ENCODE results near the gene CRAMP1.

CRAMP1 gene

DNA sequence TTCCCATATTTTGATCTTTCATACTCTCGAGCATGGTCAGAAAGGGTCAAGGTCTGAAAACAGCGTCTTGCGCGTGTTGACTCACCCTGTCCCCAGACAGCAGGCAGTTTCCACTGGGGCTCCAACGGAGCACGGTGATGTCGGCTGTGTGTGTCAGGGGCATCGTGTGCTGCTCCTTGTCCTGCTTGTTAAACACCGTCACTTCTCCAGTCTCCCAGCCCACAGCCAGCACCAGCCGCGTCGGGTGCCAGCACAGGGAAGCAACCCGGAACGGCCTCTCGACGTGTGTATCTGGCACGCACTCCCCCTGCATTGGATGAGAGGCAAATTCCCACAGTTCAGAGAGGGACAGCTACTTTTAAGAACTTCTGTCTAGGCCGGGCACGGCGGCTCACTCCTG lies 9.9 kb upstream of the CRAMP1 start:
- no peak for DNase-seq

- DNase-seq = no peak
These were observed 5.4 kb upstream of the CRAMP1 start for GRCh38 chr16:1606774-1607173.

DNA sequence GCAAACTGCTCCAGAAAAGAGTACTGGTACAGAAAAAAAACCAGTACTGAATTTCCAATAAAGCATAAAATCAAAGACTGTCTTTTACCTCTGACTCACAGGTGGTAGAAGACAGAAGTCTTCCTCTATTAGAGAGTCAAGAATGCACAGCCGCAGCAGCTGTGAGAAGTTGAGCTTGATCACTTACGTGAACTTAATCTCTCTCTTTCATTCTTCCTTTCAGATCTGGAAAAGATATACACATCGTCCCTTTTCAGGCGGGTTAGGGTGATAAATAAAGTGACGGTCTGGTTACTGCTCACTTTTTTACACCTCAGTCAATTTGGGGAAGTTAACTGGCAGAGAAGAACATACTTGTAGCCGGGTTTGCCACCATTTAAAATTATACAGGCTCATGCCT lies 4.2 kb upstream of the CRAMP1 start:
- DNase-seq = no peak

GRCh38 chr16:1610071-1610898 lies 1.9 kb upstream of the CRAMP1 start:
- peak; percentile 60 for DNase-seq

DNA sequence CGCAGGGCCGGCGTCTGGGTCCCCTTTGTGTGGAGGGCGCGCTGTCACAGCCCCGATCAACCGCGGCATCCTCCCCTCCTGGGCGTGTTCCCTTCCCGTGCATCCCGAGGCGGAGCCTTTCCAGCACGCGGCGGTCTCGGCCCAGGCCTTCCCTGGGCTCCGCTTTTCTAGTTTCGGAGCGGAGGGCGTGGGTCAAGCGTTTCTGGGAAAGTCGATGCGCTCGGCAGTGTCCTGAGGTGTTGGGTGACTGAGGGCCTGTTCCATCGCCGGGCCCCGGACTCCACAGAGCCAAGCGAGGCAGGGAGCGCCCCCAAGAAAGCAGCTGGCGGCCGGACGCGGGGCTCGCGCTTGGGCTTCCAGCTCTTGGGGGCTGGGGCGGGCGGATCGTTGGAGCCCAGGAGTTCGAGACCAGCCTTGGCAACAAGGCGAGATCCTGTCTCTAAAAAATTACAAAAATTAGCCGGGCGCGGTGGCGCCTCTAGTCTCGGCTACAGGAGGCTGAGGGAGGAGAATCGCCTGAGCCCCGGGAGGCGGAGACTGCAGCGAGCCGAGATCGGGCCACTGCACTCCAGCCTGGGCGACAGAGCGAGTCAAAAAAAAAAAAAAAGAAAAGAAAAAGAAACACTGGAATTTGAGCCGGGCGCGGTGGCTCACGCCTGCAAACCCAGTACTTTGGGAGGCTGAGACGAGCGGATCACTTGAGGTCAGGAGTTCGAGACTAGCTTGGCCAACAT lies 1.1 kb upstream of the CRAMP1 start:
- DNase-seq = no peak

DNA sequence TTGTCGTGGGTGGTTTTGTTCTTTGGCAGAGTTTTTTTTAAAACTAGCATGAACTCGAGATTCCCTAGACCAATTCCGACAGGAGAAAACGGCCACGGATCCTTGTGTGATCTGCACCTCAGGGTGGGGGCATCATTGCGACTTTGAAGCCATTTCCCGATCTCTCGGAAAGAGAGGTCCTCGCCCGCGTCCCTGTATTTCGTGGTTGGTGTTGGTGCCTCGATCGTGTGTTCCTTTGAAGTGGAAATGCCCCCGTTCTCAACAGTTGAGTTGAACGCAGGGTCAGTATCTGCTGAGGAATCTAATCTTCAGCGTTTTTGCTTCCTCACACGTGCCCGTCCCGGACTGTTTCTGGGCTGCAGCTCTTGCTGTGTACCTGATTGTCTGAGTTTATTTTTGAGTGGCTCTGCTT lies 1.1 kb downstream of the CRAMP1 start:
- no peak for DNase-seq

GRCh38 chr16:1613728-1614455 lies 1.7 kb downstream of the CRAMP1 start:
- DNase-seq = no peak

GRCh38 chr16:1614456-1615102 lies 2.4 kb downstream of the CRAMP1 start:
- DNase-seq = no peak

- no peak for DNase-seq
These were observed 3.6 kb downstream of the CRAMP1 start for GRCh38 chr16:1615761-1616160.

- no peak for DNase-seq
These were observed 7.8 kb downstream of the CRAMP1 start for GRCh38 chr16:1619976-1620375.

GRCh38 chr16:1620391-1620790 lies 8.2 kb downstream of the CRAMP1 start:
- no peak for DNase-seq

- DNase-seq = no peak
These were observed 9.7 kb downstream of the CRAMP1 start for GRCh38 chr16:1621851-1622250.

DNA sequence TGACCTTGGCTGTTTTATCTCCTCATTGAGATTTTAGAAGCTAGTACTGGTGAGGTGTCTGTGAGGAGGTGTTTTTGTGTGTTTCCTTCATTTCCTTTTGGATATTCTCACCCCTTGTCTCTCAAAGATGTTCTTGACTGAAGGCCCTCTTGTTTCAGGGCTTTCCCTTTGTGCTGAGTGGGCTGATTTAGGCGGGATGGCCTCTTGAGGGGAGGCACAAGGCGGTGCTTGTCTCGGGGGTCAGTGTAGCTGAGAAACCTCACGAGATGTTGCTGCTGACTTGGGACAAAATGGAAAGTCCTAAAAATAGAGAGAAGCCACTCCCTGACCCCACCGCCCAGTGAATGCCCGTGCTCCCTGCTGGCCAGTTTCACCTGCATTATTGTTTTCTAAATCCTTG lies 14.2 kb downstream of the CRAMP1 start:
- DNase-seq = no peak

- DNase-seq = no peak
These were observed 14.6 kb downstream of the CRAMP1 start for GRCh38 chr16:1626776-1627175.

DNA sequence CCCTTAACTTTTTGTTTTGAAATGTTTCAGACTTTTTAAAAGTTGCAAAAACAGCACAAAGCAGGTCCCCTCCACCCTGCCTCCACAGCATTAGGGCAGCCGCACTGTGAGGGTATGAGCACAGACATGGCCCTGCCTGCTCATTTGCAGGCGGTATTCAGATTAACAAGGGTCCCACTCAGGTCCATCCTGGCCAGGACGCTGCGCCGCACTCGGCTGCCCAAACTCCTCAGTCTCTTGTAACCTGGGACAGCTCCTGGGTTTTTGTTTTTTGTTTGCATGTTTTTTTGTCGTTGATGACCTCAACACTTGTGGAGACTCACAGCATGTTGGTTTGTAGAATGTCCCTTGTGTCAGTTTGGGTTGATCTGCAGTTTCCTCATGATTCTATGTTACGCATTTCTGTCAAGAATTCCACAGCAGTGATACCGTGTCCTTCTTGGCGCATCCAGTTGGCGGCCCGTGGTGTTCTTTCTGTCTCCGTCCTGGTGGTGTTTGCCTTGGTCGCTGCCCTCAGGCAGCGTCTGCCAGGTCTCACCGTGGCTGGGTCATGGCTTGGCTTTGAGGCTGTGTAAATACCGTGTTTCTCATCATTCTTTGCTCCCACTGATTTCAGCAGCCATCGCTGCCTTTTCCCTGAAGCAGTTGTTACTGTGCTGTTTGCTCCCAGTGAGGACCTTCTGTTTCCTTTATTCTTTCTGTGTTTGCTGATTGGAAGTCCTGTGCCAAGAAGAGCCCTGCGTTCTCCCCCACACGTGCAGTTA lies 18.5 kb downstream of the CRAMP1 start:
- no peak for DNase-seq

DNA sequence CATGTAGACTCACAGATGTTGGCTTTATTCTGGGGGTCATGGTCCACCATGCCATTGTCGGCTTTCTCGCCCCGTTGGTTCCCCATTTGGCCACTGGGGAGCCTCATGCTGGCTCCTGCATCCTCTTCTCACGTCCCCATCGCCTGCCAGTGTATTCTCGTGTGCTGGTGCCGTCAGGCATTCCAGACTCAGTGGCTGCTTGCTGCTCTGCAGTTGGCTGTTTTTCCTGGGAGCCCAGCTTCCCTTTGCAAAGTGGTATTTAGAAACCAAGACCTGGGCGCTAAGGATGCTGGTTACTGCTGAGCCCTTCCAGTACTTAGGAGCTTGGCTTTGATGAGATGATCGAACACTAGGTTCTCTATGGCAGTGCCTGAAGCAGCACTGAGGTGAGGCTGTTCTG lies 19.1 kb downstream of the CRAMP1 start:
- DNase-seq = no peak

DNA sequence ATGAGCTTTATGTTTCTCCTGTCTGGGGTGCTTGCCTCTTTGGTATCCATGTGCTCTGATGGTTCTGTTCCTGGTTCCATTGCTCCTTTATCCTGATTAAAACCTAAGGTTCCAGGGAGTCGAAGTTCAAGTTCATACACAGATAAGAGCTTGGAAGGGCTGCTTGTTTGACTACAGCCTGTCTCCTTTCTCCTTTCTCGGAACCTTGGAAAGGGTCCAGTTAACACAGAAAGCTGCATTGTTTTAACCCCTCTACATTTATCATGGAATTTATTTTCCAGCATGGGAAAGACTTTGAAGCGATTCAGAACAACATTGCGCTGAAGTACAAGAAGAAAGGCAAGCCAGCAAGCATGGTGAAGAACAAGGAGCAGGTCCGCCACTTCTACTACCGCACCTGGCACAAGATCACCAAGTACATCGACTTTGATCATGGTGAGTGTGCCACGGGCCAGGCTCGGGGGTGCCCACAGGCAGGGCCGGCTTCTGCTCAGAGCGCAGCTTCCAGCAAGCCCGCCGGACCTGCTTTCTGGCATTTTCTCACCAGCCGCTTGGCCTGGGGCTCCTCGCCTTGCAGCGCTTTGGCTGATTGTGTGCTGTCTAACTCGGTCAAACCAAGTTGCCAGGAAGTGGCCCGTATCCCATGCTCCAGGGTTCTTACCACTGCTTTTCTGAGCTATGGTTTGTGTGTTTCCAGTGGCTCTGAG lies 19.9 kb downstream of the CRAMP1 start:
- DNase-seq = no peak

DNA sequence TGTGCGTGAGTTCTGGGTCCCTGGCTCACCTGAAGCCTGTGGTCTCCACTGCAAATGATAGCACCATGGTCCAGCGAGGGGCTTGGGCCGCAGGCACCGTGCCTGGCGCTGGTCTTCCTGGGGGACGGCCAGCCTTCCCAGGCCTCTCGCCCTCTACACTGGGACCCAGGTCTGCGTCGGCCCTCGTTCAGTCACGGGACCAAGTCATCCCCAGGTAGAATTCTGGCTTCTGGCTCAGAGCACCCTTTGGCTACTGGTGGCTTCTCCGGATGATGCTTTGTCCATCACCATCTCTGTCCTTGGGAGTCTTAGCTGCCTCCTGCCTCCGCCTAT lies 20.4 kb downstream of the CRAMP1 start:
- DNase-seq = no peak

DNA sequence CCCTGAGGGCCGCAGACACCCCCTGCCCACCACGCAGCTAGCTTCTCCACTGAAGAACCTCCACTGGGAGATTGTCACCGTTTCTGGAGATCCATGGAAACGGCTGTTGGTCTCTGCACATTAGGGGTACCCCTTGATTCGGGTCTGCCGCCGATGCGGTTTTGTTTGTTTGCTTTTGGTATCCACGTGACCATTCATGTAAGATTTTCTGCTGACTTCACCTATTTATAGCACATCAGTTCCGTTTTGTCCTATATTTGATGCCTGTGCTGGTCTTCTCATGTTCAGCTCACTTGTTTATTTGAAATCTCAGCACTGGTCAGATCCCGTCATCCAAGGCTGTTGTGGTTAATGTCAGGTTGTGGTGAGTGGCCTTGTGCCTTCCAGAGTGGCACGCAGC lies 21.1 kb downstream of the CRAMP1 start:
- no peak for DNase-seq

DNA sequence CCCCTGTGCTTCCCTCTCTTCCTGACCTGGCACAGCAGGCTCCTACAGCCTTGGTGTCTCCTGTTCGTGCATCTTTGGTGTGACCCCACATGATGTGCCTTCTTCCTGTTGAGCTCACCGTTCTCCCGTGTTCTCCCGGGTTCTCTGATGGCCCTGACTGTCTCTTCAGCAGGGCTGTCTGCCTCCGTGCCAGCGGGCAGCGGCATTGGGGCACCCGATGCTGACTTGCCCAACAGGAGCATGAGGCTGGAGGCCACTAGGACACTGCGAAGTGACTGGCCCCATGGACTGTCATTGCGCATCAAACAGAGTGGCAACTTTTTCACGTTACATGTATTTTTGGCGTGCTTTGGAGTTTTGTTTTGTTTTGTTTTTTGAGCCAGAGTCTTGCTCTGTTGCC lies 22.4 kb downstream of the CRAMP1 start:
- no peak for DNase-seq

GRCh38 chr16:1635070-1635469 lies 22.9 kb downstream of the CRAMP1 start:
- DNase-seq = no peak

- DNase-seq = no peak
These were observed 25.4 kb downstream of the CRAMP1 start for GRCh38 chr16:1637526-1637925.
